ENCODE data around the gene SLC50A1.

Gene SLC50A1

GRCh38 chr1:155103325-155103724 is 32.3 kb upstream of the SLC50A1 start:
- Histone ChIP-seq H3K4me1 (ENCODE audit: insufficient read depth, poor library complexity, severe bottlenecking) (no peaks in the 10 kb centered on the region), H3K27ac (ENCODE audit: poor library complexity, severe bottlenecking) (no peak overlapping the region), H3K36me3 (ENCODE audit: low read depth) (no peaks in the 10 kb centered on the region), H3K9me3 (ENCODE audit: severe bottlenecking) (no peaks in the 10 kb centered on the region), H3K4me3 (ENCODE audit: severe bottlenecking) (no peak overlapping the region), H3K27me3 (ENCODE audit: insufficient read depth, poor library complexity, severe bottlenecking) (no peaks in the 10 kb centered on the region)
- ATAC-seq (ENCODE audit: low read depth), result no peak
- no peak for DNase-seq (ENCODE audit: low spot score)
- no peak for TF ChIP-seq CTCF (IDR thresholded peaks at IDR 0.05; ENCODE audit: poor library complexity, severe bottlenecking)

GRCh38 chr1:155104605-155105534 is 30.8 kb upstream of the SLC50A1 start:
- TF ChIP-seq CTCF (IDR thresholded peaks at IDR 0.05; ENCODE audit: poor library complexity, severe bottlenecking), result no peak

GRCh38 chr1:155105604-155106011 is 30.0 kb upstream of the SLC50A1 start:
- Histone ChIP-seq H3K27me3 (ENCODE audit: insufficient read depth, poor library complexity, severe bottlenecking) (no peaks in the 10 kb centered on the region), H3K27ac (ENCODE audit: poor library complexity, severe bottlenecking) (no peak overlapping the region), H3K36me3 (ENCODE audit: low read depth) (no peaks in the 10 kb centered on the region), H3K4me3 (ENCODE audit: severe bottlenecking) (no peak overlapping the region), H3K9me3 (ENCODE audit: severe bottlenecking) (no peaks in the 10 kb centered on the region), H3K4me1 (ENCODE audit: insufficient read depth, poor library complexity, severe bottlenecking) (no peaks in the 10 kb centered on the region)
- TF ChIP-seq CTCF (IDR thresholded peaks at IDR 0.05; ENCODE audit: poor library complexity, severe bottlenecking), result no peak
- DNase-seq (ENCODE audit: low spot score), result no peak
- ATAC-seq (ENCODE audit: low read depth), result no peak

More at GRCh38 chr1:155104605-155105534, 30.8 kb upstream of the SLC50A1 start:
- Histone ChIP-seq H3K27ac (ENCODE audit: poor library complexity, severe bottlenecking) (no peak overlapping the region), H3K4me3 (ENCODE audit: severe bottlenecking) (no peak overlapping the region), H3K4me1 (ENCODE audit: insufficient read depth, poor library complexity, severe bottlenecking) (no peaks in the 10 kb centered on the region), H3K36me3 (ENCODE audit: low read depth) (no peaks in the 10 kb centered on the region), H3K27me3 (ENCODE audit: insufficient read depth, poor library complexity, severe bottlenecking) (no peaks in the 10 kb centered on the region), H3K9me3 (ENCODE audit: severe bottlenecking) (no peaks in the 10 kb centered on the region)
- ATAC-seq (ENCODE audit: low read depth), result no peak
- no peak for DNase-seq (ENCODE audit: low spot score)

- Histone ChIP-seq H3K27me3 (ENCODE audit: insufficient read depth, poor library complexity, severe bottlenecking) (no peaks in the 10 kb centered on the region), H3K36me3 (ENCODE audit: low read depth) (no peaks in the 10 kb centered on the region), H3K27ac (ENCODE audit: poor library complexity, severe bottlenecking) (no peak overlapping the region), H3K9me3 (ENCODE audit: severe bottlenecking) (no peaks in the 10 kb centered on the region), H3K4me1 (ENCODE audit: insufficient read depth, poor library complexity, severe bottlenecking) (no peaks in the 10 kb centered on the region), H3K4me3 (ENCODE audit: severe bottlenecking) (no peak overlapping the region)
- DNase-seq (ENCODE audit: low spot score), result no peak
- no peak for ATAC-seq (ENCODE audit: low read depth)
- TF ChIP-seq CTCF (IDR thresholded peaks at IDR 0.05; ENCODE audit: poor library complexity, severe bottlenecking), result no peak
Observed at GRCh38 chr1:155106862-155107261, 28.8 kb upstream of the SLC50A1 start.
